Raji (cell line): Measurements from ENCODE around the gene OR2D3.

Experiments
- POLR2A ChIP-seq: IDR thresholded peaks from 2 replicates; pipeline ENCODE4 v1.6.1; 2011; ENCODE audit warnings: low read depth, low read length, control low read depth; ENCODE audit not compliant: insufficient read depth

The OR2D3 gene

DNA sequence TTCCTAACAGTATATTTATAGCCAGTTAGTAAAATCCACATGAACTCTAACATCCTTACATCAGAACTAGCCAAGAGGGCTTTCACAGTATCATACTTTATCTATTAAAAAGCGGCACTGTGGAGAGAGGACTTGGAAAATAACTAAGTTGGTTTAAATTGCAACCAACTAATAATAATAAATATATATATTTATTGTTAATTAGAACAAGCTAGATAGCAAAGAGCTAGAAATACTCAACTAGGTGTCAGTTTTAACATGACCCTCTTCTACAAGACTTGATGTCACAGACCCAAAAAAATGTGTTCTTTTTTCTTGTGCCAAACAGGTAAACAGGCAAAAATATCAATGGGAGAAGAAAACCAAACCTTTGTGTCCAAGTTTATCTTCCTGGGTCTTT lies at the start of gene OR2D3:
Gene OR2D3 (plus strand): TSS at position 301 of the 400 bp plus-strand sequence. CDS start 0 bp downstream, at position 301.
- no peak for TF ChIP-seq POLR2A

- TF ChIP-seq POLR2A = no peak
Observed at GRCh38 chr11:6871278-6871677, 49.5 kb upstream of the OR2D3 start.

GRCh38 chr11:6875761-6876160 lies 45.0 kb upstream of the OR2D3 start:
- TF ChIP-seq POLR2A = no peak

GRCh38 chr11:6876325-6876724 lies 44.5 kb upstream of the OR2D3 start, which contains the start of gene OR10A4:
Gene OR10A4, plus strand, starts transcription at chr11:6876625. Its CDS starts 23 bp downstream, at chr11:6876648.
- no peak for TF ChIP-seq POLR2A

DNA sequence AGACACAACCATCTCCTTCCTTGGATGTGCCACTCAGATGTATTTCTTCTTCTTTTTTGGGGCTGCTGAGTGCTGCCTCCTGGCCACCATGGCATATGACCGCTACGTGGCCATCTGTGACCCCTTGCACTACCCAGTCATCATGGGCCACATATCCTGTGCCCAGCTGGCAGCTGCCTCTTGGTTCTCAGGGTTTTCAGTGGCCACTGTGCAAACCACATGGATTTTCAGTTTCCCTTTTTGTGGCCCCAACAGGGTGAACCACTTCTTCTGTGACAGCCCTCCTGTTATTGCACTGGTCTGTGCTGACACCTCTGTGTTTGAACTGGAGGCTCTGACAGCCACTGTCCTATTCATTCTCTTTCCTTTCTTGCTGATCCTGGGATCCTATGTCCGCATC lies 43.9 kb upstream of the OR2D3 start:
- no peak for TF ChIP-seq POLR2A

DNA sequence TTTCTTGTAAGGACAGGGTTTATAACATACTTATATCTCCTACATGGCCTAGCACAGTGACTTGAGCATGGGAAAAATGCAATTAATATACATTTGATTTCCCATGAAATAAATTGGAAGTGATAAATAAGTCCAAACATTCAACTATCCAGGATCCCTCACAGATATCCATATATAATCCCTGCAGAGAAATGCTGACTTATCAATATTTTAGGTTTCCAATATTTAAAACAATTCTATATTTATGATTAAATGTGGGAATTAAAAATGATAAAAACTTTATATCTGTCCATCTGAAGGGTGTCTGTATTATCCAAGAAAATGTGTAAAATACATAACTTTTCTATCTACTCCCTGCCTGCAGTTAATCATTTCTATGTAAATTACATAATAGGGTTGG lies 38.1 kb upstream of the OR2D3 start:
- TF ChIP-seq POLR2A = no peak

- no peak for TF ChIP-seq POLR2A
Observed at GRCh38 chr11:6888830-6889229, 32.0 kb upstream of the OR2D3 start.

GRCh38 chr11:6889835-6890234 lies 31.0 kb upstream of the OR2D3 start:
- TF ChIP-seq POLR2A = no peak

DNA sequence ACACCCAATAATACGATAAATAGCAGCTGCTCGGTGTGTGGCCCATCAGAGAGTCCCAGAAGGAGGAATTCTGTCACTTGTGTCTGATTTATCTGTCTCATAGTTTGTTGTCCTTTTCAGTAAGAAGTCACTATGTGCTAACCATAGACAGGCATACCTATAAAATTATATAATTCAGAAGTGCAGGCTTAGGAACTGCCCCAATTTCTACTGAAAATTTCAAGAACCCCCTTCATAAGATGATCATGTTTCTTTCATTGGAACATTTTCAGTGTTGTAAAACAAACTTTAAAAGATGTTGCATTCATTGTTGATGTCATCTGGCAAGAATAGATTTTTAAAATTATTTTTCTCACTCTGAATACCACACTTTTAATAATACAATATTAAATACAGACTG lies 28.4 kb upstream of the OR2D3 start, which contains the start of gene OR2D2:
Gene OR2D2 (minus strand): TSS at position 101 of the 400 bp plus-strand sequence. CDS start 0 bp downstream, at position 101.
- no peak for TF ChIP-seq POLR2A

- TF ChIP-seq POLR2A = no peak
Observed at GRCh38 chr11:6894097-6894496, 26.7 kb upstream of the OR2D3 start.

DNA sequence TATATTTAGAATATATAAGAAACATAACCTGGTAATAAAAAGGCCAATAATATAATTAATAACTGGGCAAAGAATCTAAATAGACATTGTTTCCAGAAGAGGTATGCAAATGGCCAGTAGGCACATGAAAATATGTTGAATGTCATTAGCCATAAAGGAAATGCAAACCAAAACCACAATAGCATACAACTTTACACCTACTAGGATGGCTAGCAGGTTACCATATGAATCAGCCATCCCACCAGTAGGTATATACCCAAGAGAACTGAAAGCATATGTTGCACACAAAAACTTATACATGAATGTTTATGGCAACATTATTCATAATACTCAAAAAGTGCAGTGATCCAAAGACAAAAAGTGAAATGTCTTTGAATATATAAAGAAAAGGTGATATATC lies 25.8 kb upstream of the OR2D3 start:
- no peak for TF ChIP-seq POLR2A

GRCh38 chr11:6898911-6899310 lies 21.9 kb upstream of the OR2D3 start:
- TF ChIP-seq POLR2A = no peak

GRCh38 chr11:6900327-6900999 lies 20.3 kb upstream of the OR2D3 start:
- TF ChIP-seq POLR2A = no peak

DNA sequence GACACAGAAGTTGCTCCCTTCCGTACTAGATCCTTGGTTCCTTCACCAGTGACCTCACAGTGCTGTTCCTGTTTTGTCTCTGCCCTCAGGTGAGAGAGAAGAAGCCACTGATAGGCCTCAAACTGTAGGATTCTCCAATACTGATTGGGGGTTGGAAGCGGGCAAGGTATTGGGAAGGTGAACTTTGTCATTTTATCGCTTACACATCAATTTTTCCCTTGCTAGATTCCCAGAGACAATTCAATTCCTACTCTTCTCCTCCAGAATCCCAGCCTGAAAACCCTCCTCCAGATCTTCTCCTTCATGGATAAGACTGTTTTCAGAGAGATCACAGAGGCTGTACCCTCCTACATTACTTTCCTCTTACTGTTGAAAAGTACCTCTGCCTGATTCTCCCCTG lies 9.4 kb upstream of the OR2D3 start:
- TF ChIP-seq POLR2A = no peak

DNA sequence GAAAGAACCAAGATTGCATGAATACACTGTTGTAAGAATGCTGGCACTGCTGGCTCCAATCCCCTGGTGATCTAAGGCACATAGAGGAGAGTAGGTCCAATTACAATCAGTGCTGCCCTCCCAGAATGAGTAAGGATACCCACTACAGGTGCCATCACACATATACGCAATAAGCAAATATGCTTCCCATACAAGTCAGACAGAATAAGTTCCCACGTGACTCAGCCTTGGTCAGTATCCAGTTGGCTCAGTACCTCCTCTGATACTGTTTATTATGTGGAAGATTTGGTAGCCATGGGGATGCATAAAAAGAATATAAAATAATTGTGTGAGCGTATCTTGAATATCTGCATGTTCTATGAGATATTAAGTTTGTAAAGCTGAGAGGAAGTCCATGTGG lies 8.9 kb upstream of the OR2D3 start:
- no peak for TF ChIP-seq POLR2A

GRCh38 chr11:6919698-6920097 lies 1.1 kb upstream of the OR2D3 start:
- no peak for TF ChIP-seq POLR2A

GRCh38 chr11:6925007-6925577 lies 4.3 kb downstream of the OR2D3 start:
- no peak for TF ChIP-seq POLR2A
